NCI-H1048 (cell line): ENCODE measurements around the gene TRIP10.
"Not testable (repeated sequence)": the region's sequence is repeated elsewhere in the genome, so short reads cannot be mapped to it uniquely, and the experiment has no call there.

Experiments
- DNase-seq: peaks from one replicate; lab custom pipeline; 2025; lab: John Stamatoyannopoulos, UW

The TRIP10 gene

GRCh38 chr19:6797646-6798045, 58.2 kb downstream of the TRIP10 start:
- no peak for DNase-seq

- DNase-seq: not testable (repeated sequence)
Measured at GRCh38 chr19:6800160-6800790, 60.8 kb downstream of the TRIP10 start.

GRCh38 chr19:6800991-6801484, 61.6 kb downstream of the TRIP10 start:
- DNase-seq: no peak
